GM19438 (cell line): ENCODE results near the gene MPC1.

Experiments used
- ATAC-seq: cut with Tn5 transposase; IDR thresholded peaks from one replicate; pipeline ENCODE4 v1.9.1; 2021; ENCODE audit warnings: low read depth; ENCODE audit not compliant: unreplicated experiment

Gene MPC1

GRCh38 chr6:166325383-166326042 lies 57.2 kb downstream of the MPC1 start:
- no peak for ATAC-seq

DNA sequence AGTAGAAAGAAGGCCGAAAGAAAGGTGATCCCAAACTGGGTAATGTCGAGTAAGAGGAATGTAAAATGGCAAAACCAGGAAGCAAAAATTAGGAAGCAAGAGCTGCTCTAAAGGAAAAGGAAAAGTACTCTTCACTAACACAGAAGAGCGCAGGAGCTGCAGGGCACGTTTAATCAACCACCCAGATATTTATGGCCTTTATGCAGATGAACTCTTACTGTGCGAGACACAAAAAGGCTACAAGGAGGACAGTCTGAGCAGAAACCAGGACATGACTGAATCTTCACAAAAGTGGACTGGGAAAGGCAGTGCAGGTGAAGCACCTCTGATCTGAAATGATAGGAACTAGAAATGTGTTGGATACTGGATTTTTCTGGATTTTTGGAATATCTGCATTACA lies 59.3 kb downstream of the MPC1 start:
- no peak for ATAC-seq

DNA sequence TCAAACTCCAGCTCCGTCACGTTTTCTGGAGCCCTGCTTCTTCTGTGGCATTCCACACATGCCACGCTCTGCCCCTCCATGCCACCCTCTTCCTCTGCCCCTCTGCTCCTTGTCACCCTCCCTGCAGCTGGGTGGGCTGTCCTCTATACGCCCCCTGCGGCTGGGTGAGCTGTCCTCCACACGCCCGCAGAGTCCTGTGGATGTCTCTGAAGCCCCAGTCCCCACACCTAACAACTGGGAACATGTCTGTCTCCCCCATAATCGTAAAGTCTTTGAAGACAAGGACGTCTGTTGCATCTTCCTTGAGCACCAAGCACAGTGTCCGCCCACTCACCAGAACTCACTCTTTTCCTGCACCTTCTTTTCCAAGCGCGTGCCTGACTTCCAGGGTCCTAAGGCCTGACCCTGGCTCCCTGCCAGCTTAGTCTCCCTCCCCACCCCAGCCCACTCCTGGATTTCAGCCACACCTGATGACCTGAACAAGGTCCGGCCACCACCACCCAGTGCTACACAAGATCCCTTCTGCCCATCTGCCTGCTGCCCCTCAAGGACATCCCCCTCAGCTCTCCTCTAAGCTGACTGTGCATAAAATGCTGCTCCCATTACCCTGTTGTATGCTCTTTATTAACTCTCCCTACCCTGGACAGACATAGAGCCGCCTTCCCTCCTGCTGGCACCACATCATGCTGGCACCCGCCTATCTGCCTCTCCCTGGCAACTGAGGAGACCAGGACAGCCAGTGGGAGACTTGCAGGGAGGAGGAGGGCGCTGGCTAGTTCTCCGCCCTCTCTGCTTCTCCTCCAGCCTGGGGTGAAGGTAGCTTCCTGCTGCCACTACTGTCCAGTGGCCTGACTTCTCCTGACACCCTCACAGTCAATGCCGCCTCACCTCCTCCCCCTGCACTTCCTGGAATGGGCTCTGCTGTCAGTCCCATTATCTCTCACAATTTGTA lies 63.8 kb downstream of the MPC1 start:
- ATAC-seq = no peak

GRCh38 chr6:166318227-166318626 lies 64.5 kb downstream of the MPC1 start:
- no peak for ATAC-seq

DNA sequence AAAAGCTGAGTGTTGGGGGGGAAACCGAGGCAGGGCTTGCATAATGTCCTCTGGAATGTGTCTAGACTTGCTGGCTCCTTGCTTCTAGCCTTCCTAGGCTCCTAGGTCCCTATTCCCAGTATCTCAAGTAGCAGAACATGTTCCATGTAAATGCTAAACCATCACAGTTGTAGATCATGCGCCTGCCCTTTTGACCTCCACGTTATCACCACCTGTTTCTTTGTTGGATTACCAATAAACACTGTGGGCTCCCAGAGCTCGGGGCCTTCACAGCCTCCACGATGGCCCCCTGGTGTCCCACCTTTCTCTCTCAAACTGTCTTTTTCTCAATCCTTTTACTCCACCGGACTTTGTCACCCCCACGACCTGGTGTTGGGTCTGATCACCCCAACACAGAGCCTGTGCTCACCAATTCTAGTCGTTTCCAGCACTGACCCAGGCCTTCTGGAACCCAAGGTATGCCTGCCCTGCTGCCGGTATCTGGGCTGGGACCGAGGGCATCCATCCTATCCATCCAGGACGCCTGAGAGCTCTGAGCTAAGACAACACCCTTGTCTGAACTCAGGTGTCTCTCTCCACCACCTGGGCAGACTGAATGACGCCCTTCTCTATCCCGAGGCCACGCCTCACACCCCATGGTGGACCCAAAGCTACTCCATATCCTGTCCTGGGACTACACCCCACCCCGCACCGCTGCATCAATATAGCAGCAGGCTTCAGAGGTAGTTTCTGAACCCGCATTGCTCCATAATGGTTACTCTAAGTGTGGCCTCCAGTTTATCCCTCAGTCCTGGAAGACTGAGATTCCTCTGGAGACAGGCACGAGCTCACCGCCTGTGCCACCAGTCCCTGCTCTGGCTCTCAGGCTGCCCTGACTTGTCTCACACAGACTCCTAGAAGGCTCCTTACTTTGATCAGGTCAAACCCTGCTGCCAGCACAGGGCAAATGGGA lies 65.2 kb downstream of the MPC1 start:
- ATAC-seq = no peak

GRCh38 chr6:166315436-166315835 lies 67.3 kb downstream of the MPC1 start:
- no peak for ATAC-seq
